Upper lobe of left lung (tissue), 4 donors: ENCODE data around the gene NTSR1.

Experiments used
- CTCF ChIP-seq, 6 experiments: fragments of 450-650 bp in 4 of 6; fragments of 200-600 bp in 2 of 6; sonication (generic) in 2 of 6; IDR thresholded peaks; one replicate each; pipeline ENCODE4 v1.5.1; 2016 to 2019; ENCODE audit warnings: antibody characterized with exemption in 6 of 6
- EP300 ChIP-seq, 4 donors: sonication (generic); formaldehyde crosslinking; IDR thresholded peaks; one replicate each; pipeline ENCODE4 v1.5.1; 2017; ENCODE audit warnings: antibody characterized with exemption in 4 of 4, control low read depth in 2 of 4
- POLR2A ChIP-seq, 4 donors: fragments of 450-650 bp; IDR thresholded peaks; one replicate each; pipeline ENCODE4 v1.5.1; 2016 to 2017; ENCODE audit warnings: antibody characterized with exemption in 4 of 4, mild to moderate bottlenecking in 2 of 4

GRCh38 chr20:62660768-62661167 lies 47.9 kb upstream of the NTSR1 start:
- TF ChIP-seq CTCF (IDR thresholded peaks at IDR 0.05) (no peak), POLR2A (IDR thresholded peaks at IDR 0.05) (no peak), EP300 (IDR thresholded peaks at IDR 0.05) (no peak)
